AG04449 (cell line): Measurements from ENCODE around the gene SLC22A3.

Source experiments
- CTCF ChIA-PET: fragments of 350-600 bp; formaldehyde crosslinking; extraction: SDS; loops from one replicate; lab custom pipeline; 2021; ENCODE audit warnings: antibody characterized with exemption; lab: Yijun Ruan, JAX
- POLR2A ChIA-PET: fragments of 400-600, 350-600 bp; formaldehyde crosslinking; extraction: SDS; loops from one replicate; lab custom pipeline; 2020; ENCODE audit warnings: antibody characterized with exemption, inconsistent platforms; lab: Yijun Ruan, JAX
- DNase-seq: peaks from one replicate; pipeline ENCODE4 v3.0.0-alpha.2; 2010; ENCODE audit warnings: low read depth, low spot score
- H3K4me3 ChIP-seq: 2 replicates; pipeline ENCODE4 v1.5.1; 2011; ENCODE audit warnings: low read depth, mild to moderate bottlenecking, control low read depth, low read length
- TF ChIP-seq, protein P1 (sequence below): IDR thresholded peaks from one replicate; pipeline ENCODE4 v1.5.1; 2011; ENCODE audit warnings: mild to moderate bottlenecking, moderate library complexity, low read length, control low read depth, inconsistent platforms; ENCODE audit not compliant: insufficient read depth; ENCODE audit errors: missing control alignments

The SLC22A3 gene

DNA sequence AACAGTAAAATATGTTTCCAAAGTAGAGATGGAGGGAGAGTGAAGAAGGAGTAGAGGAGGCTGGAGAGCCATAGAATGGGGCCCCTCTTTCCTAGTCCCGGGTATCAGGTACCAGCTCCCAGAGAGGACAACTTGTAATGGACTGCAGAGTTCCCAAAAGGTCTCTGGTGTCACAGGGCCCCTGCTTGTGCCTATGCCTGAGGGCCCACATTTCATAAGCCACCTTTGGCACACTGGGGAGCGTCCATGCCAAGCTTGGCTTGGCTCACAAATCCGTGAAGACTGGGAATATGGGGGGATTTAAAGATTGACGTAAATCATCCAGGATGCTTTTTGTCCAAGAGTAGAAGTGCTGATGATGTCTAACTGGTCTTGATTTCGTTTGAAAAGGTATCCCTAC lies 16.4 kb upstream of the SLC22A3 start:
- DNase-seq, result no peak
- CTCF ChIA-PET, result no interaction called here
- TF ChIP-seq, protein P1, sequence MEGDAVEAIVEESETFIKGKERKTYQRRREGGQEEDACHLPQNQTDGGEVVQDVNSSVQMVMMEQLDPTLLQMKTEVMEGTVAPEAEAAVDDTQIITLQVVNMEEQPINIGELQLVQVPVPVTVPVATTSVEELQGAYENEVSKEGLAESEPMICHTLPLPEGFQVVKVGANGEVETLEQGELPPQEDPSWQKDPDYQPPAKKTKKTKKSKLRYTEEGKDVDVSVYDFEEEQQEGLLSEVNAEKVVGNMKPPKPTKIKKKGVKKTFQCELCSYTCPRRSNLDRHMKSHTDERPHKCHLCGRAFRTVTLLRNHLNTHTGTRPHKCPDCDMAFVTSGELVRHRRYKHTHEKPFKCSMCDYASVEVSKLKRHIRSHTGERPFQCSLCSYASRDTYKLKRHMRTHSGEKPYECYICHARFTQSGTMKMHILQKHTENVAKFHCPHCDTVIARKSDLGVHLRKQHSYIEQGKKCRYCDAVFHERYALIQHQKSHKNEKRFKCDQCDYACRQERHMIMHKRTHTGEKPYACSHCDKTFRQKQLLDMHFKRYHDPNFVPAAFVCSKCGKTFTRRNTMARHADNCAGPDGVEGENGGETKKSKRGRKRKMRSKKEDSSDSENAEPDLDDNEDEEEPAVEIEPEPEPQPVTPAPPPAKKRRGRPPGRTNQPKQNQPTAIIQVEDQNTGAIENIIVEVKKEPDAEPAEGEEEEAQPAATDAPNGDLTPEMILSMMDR, result no peak
- POLR2A ChIA-PET, result no interaction called here
- no peak overlapping the region for H3K4me3 ChIP-seq

DNA sequence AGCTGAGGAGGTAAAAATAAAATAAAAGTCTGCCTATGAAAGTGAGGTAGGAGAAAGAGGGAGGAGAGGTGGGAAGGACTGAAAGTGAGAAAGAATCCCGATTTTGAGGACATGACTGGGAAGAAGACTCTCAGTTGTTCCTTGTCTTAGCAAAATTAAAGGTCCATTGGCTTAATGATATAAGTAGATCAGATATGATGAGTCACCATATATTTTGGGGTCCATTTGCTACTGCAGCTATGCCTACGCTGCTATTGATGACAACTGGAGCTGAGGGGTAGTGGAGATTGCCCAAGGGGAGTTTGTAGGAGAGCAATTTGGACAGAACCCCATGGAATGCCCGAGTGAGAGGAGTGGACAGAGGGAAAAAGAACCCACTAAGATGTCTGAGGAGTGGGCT lies 15.1 kb upstream of the SLC22A3 start:
- H3K4me3 ChIP-seq, result no peak overlapping the region
- ChIA-PET POLR2A (interaction anchor here (0.5 kb wide), 1 partner anchor 51 kb away, joined by 3 read pairs; no protein-coding TSS in a partner anchor), CTCF (no interaction called here)
- TF ChIP-seq, protein P1, result no peak
- DNase-seq, result no peak

DNA sequence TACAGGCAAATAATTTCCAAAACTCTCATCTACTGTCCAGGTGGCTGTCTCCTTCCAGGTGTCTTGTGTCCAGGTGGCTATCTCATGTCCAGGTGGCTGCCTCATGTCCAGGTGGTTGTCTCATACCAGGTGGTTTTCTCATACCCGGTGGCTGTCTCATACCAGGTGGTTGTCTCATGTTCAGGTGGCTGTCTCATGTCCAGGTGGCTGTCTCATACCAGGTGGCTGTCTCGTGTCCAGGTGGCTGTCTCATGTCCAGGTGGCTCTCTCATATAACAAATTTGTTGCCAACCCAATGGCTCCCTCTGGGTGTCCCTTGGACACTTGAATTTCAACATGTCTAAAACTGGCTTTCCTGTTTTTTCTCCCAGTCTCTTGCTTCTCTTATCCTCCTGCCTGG lies 14.3 kb upstream of the SLC22A3 start:
- no peak for DNase-seq
- H3K4me3 ChIP-seq, result no peak overlapping the region
- POLR2A ChIA-PET, result no interaction called here
- TF ChIP-seq, protein P1, result no peak
- CTCF ChIA-PET, result no interaction called here

DNA sequence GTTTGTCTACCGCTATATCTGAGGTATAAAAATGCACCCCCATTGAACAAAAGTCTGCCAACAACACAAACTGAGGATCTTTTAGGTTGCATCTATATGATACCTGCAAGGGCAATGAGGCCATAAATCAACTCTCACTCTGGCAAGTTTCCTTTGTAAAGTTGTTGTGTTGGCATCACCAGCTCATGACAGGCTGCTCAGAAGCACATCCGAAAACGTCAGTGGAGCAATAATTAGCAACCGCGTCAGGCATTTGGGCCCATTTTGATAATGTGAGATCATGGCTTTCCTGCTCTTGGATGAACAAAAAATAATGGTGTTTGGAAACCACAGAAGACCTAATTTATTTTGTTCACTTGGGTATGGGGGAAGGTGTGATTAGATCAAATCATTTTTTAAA lies 12.0 kb upstream of the SLC22A3 start:
- no peak overlapping the region for H3K4me3 ChIP-seq
- TF ChIP-seq, protein P1, result no peak
- ChIA-PET CTCF (no interaction called here), POLR2A (no interaction called here)
- DNase-seq, result no peak

DNA sequence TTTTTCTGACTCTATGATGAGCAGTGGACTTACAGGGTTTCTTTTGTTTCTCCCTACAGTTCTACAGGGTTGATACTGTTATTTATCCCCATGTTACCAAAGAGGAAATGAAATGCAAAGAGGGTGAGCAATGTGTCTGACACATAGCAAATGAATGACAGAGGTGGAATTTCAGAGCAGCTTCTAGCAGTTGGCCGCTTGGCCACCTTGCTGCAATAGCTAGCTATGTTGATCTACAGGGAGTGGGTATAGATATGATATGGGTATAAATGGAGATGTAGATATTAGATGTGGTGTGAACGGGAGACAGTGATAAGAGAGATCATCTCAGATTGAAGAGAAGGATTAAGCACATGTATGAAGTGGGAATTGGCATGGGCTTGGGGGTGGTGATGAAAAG lies 10.9 kb upstream of the SLC22A3 start:
- DNase-seq, result no peak
- POLR2A ChIA-PET, result no interaction called here
- TF ChIP-seq, protein P1, result no peak
- H3K4me3 ChIP-seq, result no peak overlapping the region
- CTCF ChIA-PET, result no interaction called here

DNA sequence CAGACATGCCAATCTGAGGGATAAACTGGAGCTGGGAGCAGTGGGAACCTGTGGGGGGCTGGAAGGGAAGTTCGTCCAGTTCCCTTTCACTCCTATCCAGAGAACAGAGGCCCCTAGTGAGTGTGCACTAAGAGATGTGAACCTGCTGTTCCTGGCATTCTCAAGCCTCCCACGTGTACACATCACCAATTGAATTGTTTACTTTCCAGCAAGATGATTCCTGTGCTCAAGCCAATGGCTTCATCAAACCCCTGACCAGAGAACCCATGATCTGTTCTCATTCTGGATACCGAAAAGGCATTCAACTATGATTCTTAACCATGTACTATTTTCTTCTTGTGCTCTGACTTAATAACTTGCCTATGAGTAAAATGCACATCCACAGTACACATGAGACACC lies 10.2 kb upstream of the SLC22A3 start:
- ChIA-PET CTCF (no interaction called here), POLR2A (no interaction called here)
- H3K4me3 ChIP-seq, result no peak overlapping the region
- no peak for DNase-seq
- TF ChIP-seq, protein P1, result no peak
